ENCODE measurements around the gene SLC30A7. TPM values are rescaled to one million over a fixed set of nuclear protein-coding genes. Genes with fewer than 3 reads are reported as not detected.

Gene SLC30A7
- total and polyA plus RNA-seq, 3 donors from 2014 or later: 7.1 to 14.7 (median 14.1) TPM

DNA sequence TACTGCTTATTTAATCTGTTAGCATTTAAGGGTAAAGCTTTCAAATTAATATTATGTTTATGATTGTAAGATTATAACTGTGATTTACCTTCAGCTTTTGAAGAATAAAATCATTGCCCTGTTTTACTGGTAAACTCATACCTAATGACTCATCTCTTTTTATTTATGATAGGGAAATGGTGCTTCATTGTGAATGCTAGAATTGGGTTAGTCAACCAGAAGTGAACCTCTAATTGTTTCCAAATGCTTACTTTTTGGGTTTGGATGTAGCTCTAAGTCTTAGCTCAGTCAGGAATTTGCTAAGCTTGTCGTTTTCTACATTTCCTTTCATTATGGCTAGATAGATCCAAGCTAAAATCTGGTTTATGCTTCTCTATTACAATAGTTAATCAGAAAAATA is 59.4 kb downstream of the SLC30A7 start:
- Histone ChIP-seq H3K27ac (no peak overlapping the region), H3K36me3 (ENCODE audit: low read depth, missing control alignments) (no peaks in the 10 kb centered on the region), H3K27me3 (no peaks in the 10 kb centered on the region), H3K4me1 (no peaks in the 10 kb centered on the region), H3K4me3 (no peak overlapping the region), H3K9me3 (no peaks in the 10 kb centered on the region)
- no peak for DNase-seq
- TF ChIP-seq, protein P1, sequence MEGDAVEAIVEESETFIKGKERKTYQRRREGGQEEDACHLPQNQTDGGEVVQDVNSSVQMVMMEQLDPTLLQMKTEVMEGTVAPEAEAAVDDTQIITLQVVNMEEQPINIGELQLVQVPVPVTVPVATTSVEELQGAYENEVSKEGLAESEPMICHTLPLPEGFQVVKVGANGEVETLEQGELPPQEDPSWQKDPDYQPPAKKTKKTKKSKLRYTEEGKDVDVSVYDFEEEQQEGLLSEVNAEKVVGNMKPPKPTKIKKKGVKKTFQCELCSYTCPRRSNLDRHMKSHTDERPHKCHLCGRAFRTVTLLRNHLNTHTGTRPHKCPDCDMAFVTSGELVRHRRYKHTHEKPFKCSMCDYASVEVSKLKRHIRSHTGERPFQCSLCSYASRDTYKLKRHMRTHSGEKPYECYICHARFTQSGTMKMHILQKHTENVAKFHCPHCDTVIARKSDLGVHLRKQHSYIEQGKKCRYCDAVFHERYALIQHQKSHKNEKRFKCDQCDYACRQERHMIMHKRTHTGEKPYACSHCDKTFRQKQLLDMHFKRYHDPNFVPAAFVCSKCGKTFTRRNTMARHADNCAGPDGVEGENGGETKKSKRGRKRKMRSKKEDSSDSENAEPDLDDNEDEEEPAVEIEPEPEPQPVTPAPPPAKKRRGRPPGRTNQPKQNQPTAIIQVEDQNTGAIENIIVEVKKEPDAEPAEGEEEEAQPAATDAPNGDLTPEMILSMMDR (IDR thresholded peaks at IDR 0.05): no peak
- no peak for TF ChIP-seq POLR2A (IDR thresholded peaks at IDR 0.05)
- WGBS, 2 donors: 46 to 67% methylated on average over 1 of the region's 1 CpG
- intact Hi-C loops (cut with DNase I; ENCODE audit: low total_unique reads): no loop called here

- intact Hi-C loops (cut with DNase I; ENCODE audit: low total_unique reads): no loop called here
- WGBS, 2 donors: 95 to 96% methylated on average over 5 of the region's 5 CpGs
- no peak overlapping the region for H3K4me3 ChIP-seq
- H3K9me3 ChIP-seq: no peaks in the 10 kb centered on the region
- no peaks in the 10 kb centered on the region for H3K36me3 ChIP-seq (ENCODE audit: low read depth, missing control alignments)
- no peaks in the 10 kb centered on the region for H3K4me1 ChIP-seq
- no peaks in the 10 kb centered on the region for H3K27me3 ChIP-seq
- no peak overlapping the region for H3K27ac ChIP-seq
- DNase-seq: no peak
- no peak for TF ChIP-seq POLR2A (IDR thresholded peaks at IDR 0.05)
- TF ChIP-seq, protein P1 (IDR thresholded peaks at IDR 0.05): no peak
These were observed 63.7 kb downstream of the SLC30A7 start for GRCh38 chr1:100959502-100960060.

DNA sequence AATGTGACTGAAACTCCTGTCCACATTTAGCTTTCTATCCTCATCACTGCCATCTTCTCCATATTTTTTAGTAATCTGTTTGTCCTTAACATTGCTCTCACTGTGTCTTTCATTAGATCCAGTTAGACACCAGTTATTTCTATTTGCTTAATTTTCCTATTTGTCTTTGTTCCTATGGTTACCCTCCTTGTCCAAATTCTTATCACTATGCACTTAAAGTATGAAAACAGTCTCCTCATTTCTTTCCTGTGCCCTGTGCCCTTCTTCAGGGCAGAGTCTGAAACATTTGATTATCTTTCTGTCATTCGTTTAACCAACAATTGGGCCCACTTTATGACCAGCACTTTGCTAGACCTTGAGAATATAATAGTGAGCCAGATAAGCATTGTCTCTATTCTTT is 64.2 kb downstream of the SLC30A7 start:
- H3K27me3 ChIP-seq: no peaks in the 10 kb centered on the region
- H3K4me3 ChIP-seq: no peak overlapping the region
- no peak for TF ChIP-seq POLR2A (IDR thresholded peaks at IDR 0.05)
- TF ChIP-seq, protein P1 (IDR thresholded peaks at IDR 0.05): no peak
- no peaks in the 10 kb centered on the region for H3K4me1 ChIP-seq
- intact Hi-C loops (cut with DNase I; ENCODE audit: low total_unique reads): no loop called here
- no peak for DNase-seq
- 65 to 76% methylated on average over 1 of the region's 1 CpG for WGBS, 2 donors
- H3K9me3 ChIP-seq: no peaks in the 10 kb centered on the region
- H3K27ac ChIP-seq: no peak overlapping the region
- H3K36me3 ChIP-seq (ENCODE audit: low read depth, missing control alignments): no peaks in the 10 kb centered on the region

GRCh38 chr1:100968621-100969020 is 72.7 kb downstream of the SLC30A7 start:
- Histone ChIP-seq H3K27ac (no peak overlapping the region), H3K4me1 (no peaks in the 10 kb centered on the region), H3K9me3 (no peaks in the 10 kb centered on the region), H3K27me3 (no peaks in the 10 kb centered on the region), H3K4me3 (no peak overlapping the region), H3K36me3 (ENCODE audit: low read depth, missing control alignments) (no peaks in the 10 kb centered on the region)
- 69 to 70% methylated on average over 1 of the region's 1 CpG for WGBS, 2 donors
- TF ChIP-seq, protein P1 (IDR thresholded peaks at IDR 0.05): no peak
- TF ChIP-seq POLR2A (IDR thresholded peaks at IDR 0.05): no peak
- intact Hi-C loops (cut with DNase I; ENCODE audit: low total_unique reads): no loop called here
- DNase-seq: no peak

DNA sequence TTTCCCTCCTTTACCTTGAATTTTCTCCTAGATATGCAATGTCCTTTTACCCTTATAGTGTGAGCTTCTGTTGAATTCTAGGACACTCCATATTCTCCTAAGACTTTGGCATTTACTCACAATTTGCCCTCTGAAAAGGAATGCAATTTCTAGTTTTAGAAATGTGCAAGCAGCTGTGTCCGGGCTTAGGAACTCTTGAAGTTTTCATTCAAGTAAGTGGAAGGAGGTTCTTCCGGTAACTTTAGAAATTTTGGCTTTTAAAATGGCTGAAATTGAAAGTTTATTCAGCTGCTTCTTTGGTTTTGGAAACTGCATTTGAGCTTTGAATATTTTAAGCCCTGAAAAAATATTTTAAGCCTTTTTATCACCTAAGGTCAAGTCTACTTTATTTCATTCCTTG is 73.4 kb downstream of the SLC30A7 start:
- WGBS, 2 donors: 49 to 58% methylated on average over 2 of the region's 2 CpGs
- Histone ChIP-seq H3K4me1 (no peaks in the 10 kb centered on the region), H3K9me3 (no peaks in the 10 kb centered on the region), H3K4me3 (no peak overlapping the region), H3K36me3 (ENCODE audit: low read depth, missing control alignments) (no peaks in the 10 kb centered on the region), H3K27ac (no peak overlapping the region), H3K27me3 (no peaks in the 10 kb centered on the region)
- DNase-seq: no peak
- intact Hi-C loops (cut with DNase I; ENCODE audit: low total_unique reads): no loop called here
- TF ChIP-seq, protein P1 (IDR thresholded peaks at IDR 0.05): no peak
- no peak for TF ChIP-seq POLR2A (IDR thresholded peaks at IDR 0.05)

Measured in testis (tissue), 3 donors.